A549 (cell line): ENCODE measurements around the gene KIAA1671. TPM values are rescaled to one million over a fixed set of nuclear protein-coding genes. Genes with fewer than 3 reads are reported as not detected.

Experiments
- ATAC-seq, 2 experiments: fragments of 200-7000 bp in 1 of 2; fragments of >200 bp in 1 of 2; cut with Nextera tagmentation in 1 of 2; cut with Tn5 transposase in 1 of 2; 3 replicates each; pipeline versions ENCODE4 v1.8.0 to v1.9.1; 2018 to 2020; ENCODE audit warnings: mild to moderate bottlenecking in 1 of 2, moderate library complexity in 1 of 2
- CTCF ChIA-PET: fragments of 300-600 bp; sonication (Branson Sonifier 250); formaldehyde crosslinking; extraction: SDS; loops from one replicate; lab custom pipeline; 2021; ENCODE audit warnings: antibody characterized with exemption, inconsistent platforms; lab: Yijun Ruan, JAX
- POLR2A ChIA-PET: fragments of 350-600 bp; formaldehyde crosslinking; extraction: SDS; loops from one replicate; lab custom pipeline; 2021; ENCODE audit warnings: antibody characterized with exemption, inconsistent platforms; lab: Yijun Ruan, JAX
- DNase-seq, 2 experiments: peaks; one replicate each; pipeline versions ENCODE4 v3.0.0 to v3.0.0-alpha.2; 2011 to 2016; ENCODE audit warnings: low read depth in 1 of 2, low spot score in 1 of 2
- FAIRE-seq: peaks from 2 replicates; lab custom pipeline; 2011; peaks lifted over from hg19 to GRCh38; lab: Jason Lieb, UNC
- H3K27ac ChIP-seq, 2 experiments: fragments of >200 bp; sonication (Bioruptor Twin); formaldehyde crosslinking; 3 replicates each; pipeline ENCODE4 v1.5.1; 2016 to 2017
- H3K4me1 ChIP-seq: fragments of >200 bp; sonication (Bioruptor Twin); formaldehyde crosslinking; 3 replicates; pipeline ENCODE4 v1.6.1; 2016
- H3K4me2 ChIP-seq: fragments of >200 bp; sonication (Bioruptor Twin); formaldehyde crosslinking; 3 replicates; pipeline ENCODE4 v1.6.1; 2016
- H3K4me3 ChIP-seq: fragments of >200 bp; sonication (Bioruptor Twin); formaldehyde crosslinking; 3 replicates; pipeline ENCODE4 v1.5.1; 2016
- H3K9me3 ChIP-seq: fragments of >200 bp; sonication (Bioruptor Twin); formaldehyde crosslinking; 3 replicates; pipeline ENCODE4 v1.6.1; 2016
- ATOH8 ChIP-seq: fragments of 250-450 bp; sonication (Bioruptor Pico); IDR thresholded peaks from 2 replicates; pipeline ENCODE4 v1.5.0; 2020; ENCODE audit warnings: low read depth, mild to moderate bottlenecking, moderate library complexity
- BCL3 ChIP-seq: fragments of >200 bp; sonication (Bioruptor Twin); formaldehyde crosslinking; IDR thresholded peaks from 3 replicates; pipeline ENCODE4 v1.6.1; 2016
- CHD2 ChIP-seq: fragments of 150-350 bp; IDR thresholded peaks from 2 replicates; pipeline ENCODE4 v1.6.1; 2014; ENCODE audit warnings: low read length; ENCODE audit not compliant: partially characterized antibody
- E2F6 ChIP-seq: IDR thresholded peaks from 2 replicates; pipeline ENCODE4 v1.6.1; 2012; ENCODE audit warnings: low read depth, borderline replicate concordance
- EHMT2 ChIP-seq: fragments of 200-600 bp; sonication (generic); IDR thresholded peaks from 2 replicates; pipeline ENCODE4 v1.6.1; 2016; ENCODE audit warnings: antibody characterized with exemption, low read depth, mild to moderate bottlenecking, moderate library complexity
- EP300 ChIP-seq, 2 experiments: fragments of >200 bp; sonication (Bioruptor Twin); formaldehyde crosslinking; IDR thresholded peaks; 2 replicates in 1 of 2; 3 replicates in 1 of 2; pipeline ENCODE4 v1.6.1; 2016 to 2017
- ESRRA ChIP-seq: fragments of 150-350 bp; IDR thresholded peaks from 2 replicates; pipeline ENCODE4 v1.6.1; 2014; ENCODE audit warnings: mild to moderate bottlenecking, low read length, borderline replicate concordance
- FOSB ChIP-seq: fragments of 250-450 bp; sonication (Bioruptor Pico); IDR thresholded peaks from 2 replicates; pipeline ENCODE4 v1.5.0; 2020; ENCODE audit warnings: mild to moderate bottlenecking, moderate library complexity
- FOXS1 ChIP-seq: fragments of 250-450 bp; sonication (Bioruptor Pico); IDR thresholded peaks from 2 replicates; pipeline ENCODE4 v1.5.0; 2020; ENCODE audit warnings: mild to moderate bottlenecking, moderate library complexity
- GATA3 ChIP-seq: IDR thresholded peaks from 2 replicates; pipeline ENCODE4 v1.6.1; 2012; ENCODE audit warnings: borderline replicate concordance
- HES2 ChIP-seq: fragments of >200 bp; sonication (Bioruptor Twin); formaldehyde crosslinking; IDR thresholded peaks from 2 replicates; pipeline ENCODE4 v1.6.1; 2016
- HEYL ChIP-seq: fragments of 250-450 bp; sonication (Bioruptor Pico); IDR thresholded peaks from 2 replicates; pipeline ENCODE4 v1.8.0; 2021; ENCODE audit warnings: mild to moderate bottlenecking, moderate library complexity
- HOXA7 ChIP-seq: fragments of 250-450 bp; sonication (Bioruptor Pico); IDR thresholded peaks from 2 replicates; pipeline ENCODE4 v1.5.0; 2020; ENCODE audit warnings: mild to moderate bottlenecking, moderate library complexity
- KDM5A ChIP-seq: fragments of 200-600 bp; sonication (generic); IDR thresholded peaks from 2 replicates; pipeline ENCODE4 v1.6.1; 2016; ENCODE audit warnings: antibody characterized with exemption, mild to moderate bottlenecking
- MAZ ChIP-seq: fragments of 150-350 bp; IDR thresholded peaks from 2 replicates; pipeline ENCODE4 v1.6.1; 2014; ENCODE audit warnings: antibody characterized with exemption, low read depth, low read length, borderline replicate concordance
- NFE2L2 ChIP-seq: fragments of 150-350 bp; conservative IDR thresholded peaks from 2 replicates; pipeline ENCODE4 v1.6.1; 2014; ENCODE audit warnings: low read length
- NPAS2 ChIP-seq: fragments of 250-450 bp; sonication (Bioruptor Pico); IDR thresholded peaks from 2 replicates; pipeline ENCODE4 v1.8.0; 2022; ENCODE audit warnings: mild to moderate bottlenecking, moderate library complexity, borderline replicate concordance
- PHF8 ChIP-seq: fragments of 200-600 bp; sonication (generic); IDR thresholded peaks from 2 replicates; pipeline ENCODE4 v1.6.1; 2016; ENCODE audit warnings: low read depth, mild to moderate bottlenecking, antibody characterized with exemption, moderate library complexity, borderline replicate concordance
- POLR2AphosphoS2 ChIP-seq: conservative IDR thresholded peaks from 2 replicates; pipeline ENCODE4 v1.6.1; 2012; ENCODE audit warnings: low read length, improper control_type of control experiment, inconsistent platforms
- RARB ChIP-seq: fragments of 250-450 bp; sonication (Bioruptor Pico); IDR thresholded peaks from 2 replicates; pipeline ENCODE4 v1.8.0; 2021; ENCODE audit warnings: mild to moderate bottlenecking, moderate library complexity
- RFX5 ChIP-seq: fragments of 450-650 bp; IDR thresholded peaks from 2 replicates; pipeline ENCODE4 v1.7.1; 2014; ENCODE audit warnings: antibody characterized with exemption, mild to moderate bottlenecking, moderate library complexity
- RNF2 ChIP-seq: fragments of 200-600 bp; sonication (generic); IDR thresholded peaks from 2 replicates; pipeline ENCODE4 v1.6.1; 2016; ENCODE audit warnings: low read depth, mild to moderate bottlenecking, antibody characterized with exemption, moderate library complexity, borderline replicate concordance
- SREBF2 ChIP-seq: fragments of 450-650 bp; IDR thresholded peaks from 2 replicates; pipeline ENCODE4 v1.6.1; 2014; ENCODE audit warnings: mild to moderate bottlenecking, moderate library complexity
- TP53 ChIP-seq: fragments of 250-450 bp; sonication (Bioruptor Pico); IDR thresholded peaks from 2 replicates; pipeline ENCODE4 v1.5.0; 2021; ENCODE audit warnings: mild to moderate bottlenecking, moderate library complexity
- ZC3H11A ChIP-seq: fragments of 450-650 bp; IDR thresholded peaks from 2 replicates; pipeline ENCODE4 v1.6.1; 2014; ENCODE audit warnings: antibody characterized with exemption, mild to moderate bottlenecking
- ZFP36 ChIP-seq: fragments of 450-650 bp; IDR thresholded peaks from 2 replicates; pipeline ENCODE4 v1.6.1; 2014; ENCODE audit warnings: borderline replicate concordance; ENCODE audit not compliant: partially characterized antibody
- ZNF302 ChIP-seq: fragments of 250-450 bp; sonication (Bioruptor Pico); IDR thresholded peaks from 2 replicates; pipeline ENCODE4 v1.9.0; 2021; ENCODE audit warnings: inconsistent platforms, mild to moderate bottlenecking, moderate library complexity
- ZSCAN20 ChIP-seq: fragments of 250-450 bp; sonication (Bioruptor Pico); IDR thresholded peaks from 2 replicates; pipeline ENCODE4 v1.8.0; 2022; ENCODE audit warnings: mild to moderate bottlenecking, moderate library complexity
- WGBS: methylation state at CpG from one replicate; pipeline ENCODE4 v1.1.6; 2017; ENCODE audit errors: missing lambda C conversion rate; 5-methylcytosine and 5-hydroxymethylcytosine counted together
- polyA plus RNA-seq, 4 experiments: library from polyadenylated mRNA; depleted of rRNA in 3 of 4; stranded (reverse); fragments of >200 nt; fragmentation: RNase III in 1 of 4; extraction: RNeasy Plus Mini Kit Qiagen cat#74134 plus additional on column Dnase treatment in 1 of 4; gene quantifications; 2 replicates in 3 of 4; 3 replicates in 1 of 4; pipeline ENCODE4 v1.2.3, GENCODE V29; 2011 to 2017
- TF ChIP-seq, protein P1 (sequence below): IDR thresholded peaks from 2 replicates; pipeline ENCODE4 v1.6.1; 2012

KIAA1671 gene
- polyA plus RNA-seq, 2 of the 4 experiments (the other 2 are of a cell fraction): 5.3 to 7.9 TPM

- no peak overlapping the region for H3K4me3 ChIP-seq
- TF ChIP-seq FOSB (CRISPR knock-in tag) (no peak), RFX5 (no peak), GATA3 (no peak), FOXS1 (CRISPR knock-in tag) (no peak), MAZ (no peak), NPAS2 (CRISPR knock-in tag) (no peak), EHMT2 (no peak), E2F6 (no peak), RNF2 (no peak), NFE2L2 (no peak), HES2 (no peak), ZNF302 (CRISPR knock-in tag) (no peak), ZSCAN20 (no peak), HOXA7 (CRISPR knock-in tag) (no peak), EP300 (IDR thresholded peaks at IDR 0.05) (no peak)
- TF ChIP-seq, protein P1, sequence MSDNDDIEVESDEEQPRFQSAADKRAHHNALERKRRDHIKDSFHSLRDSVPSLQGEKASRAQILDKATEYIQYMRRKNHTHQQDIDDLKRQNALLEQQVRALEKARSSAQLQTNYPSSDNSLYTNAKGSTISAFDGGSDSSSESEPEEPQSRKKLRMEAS: no peak
- ATAC-seq (no peak), FAIRE-seq (no peak), DNase-seq (no peak)
- 79% methylated on average over 6 of the region's 7 CpGs for WGBS
- no peaks in the 10 kb centered on the region for H3K9me3 ChIP-seq
- H3K4me2 ChIP-seq: no peak overlapping the region
- CTCF ChIA-PET: no interaction called here
- H3K27ac ChIP-seq: no peak overlapping the region
- POLR2A ChIA-PET: no interaction called here
- no peaks in the 10 kb centered on the region for H3K4me1 ChIP-seq
These were observed 143.4 kb downstream of the KIAA1671 start for GRCh38 chr22:25095869-25096268.

DNA sequence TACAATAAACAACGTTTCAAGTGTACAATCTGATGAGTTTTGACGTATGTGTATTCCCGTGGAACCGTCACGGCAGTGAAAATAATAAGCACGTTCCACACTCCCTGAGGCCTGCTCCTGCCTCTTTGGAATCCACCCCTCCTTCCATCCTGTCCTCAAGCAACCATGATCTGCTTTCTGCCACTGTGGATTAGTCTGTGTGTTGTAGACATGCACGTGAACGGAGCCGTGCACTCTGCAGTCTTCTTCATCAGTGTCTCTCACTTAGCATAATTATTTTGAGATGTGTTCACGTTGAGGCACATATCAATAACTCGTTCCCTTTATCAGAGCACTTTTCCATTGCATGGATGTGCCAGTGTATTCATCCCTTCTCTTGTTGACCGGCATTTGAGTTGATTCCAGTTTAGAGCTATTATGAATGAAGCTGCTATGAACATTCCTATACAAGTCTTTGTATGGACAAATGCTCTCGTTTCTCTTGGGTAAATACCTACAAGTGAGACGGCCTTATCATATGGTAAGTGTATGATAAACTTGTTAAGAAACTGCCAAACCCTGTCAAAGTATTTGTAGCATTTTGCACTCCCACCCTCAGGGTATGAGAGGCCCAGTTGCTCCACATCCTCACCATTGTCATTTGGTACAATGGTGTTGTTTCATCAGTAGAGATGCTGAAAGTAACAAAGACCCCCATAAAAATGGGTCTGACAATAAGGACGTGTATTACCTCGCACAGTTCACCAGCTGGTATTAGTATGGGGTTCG is 144.3 kb downstream of the KIAA1671 start:
- DNase-seq (no peak), ATAC-seq (no peak), FAIRE-seq (no peak)
- WGBS: 81% methylated on average over 17 of the region's 17 CpGs
- Histone ChIP-seq H3K4me3 (no peak overlapping the region), H3K27ac (no peak overlapping the region), H3K4me2 (no peak overlapping the region), H3K9me3 (no peaks in the 10 kb centered on the region), H3K4me1 (no peaks in the 10 kb centered on the region)
- TF ChIP-seq FOSB (CRISPR knock-in tag): no peak
- no peak for TF ChIP-seq SREBF2
- no peak for TF ChIP-seq RARB (CRISPR knock-in tag)
- TF ChIP-seq TP53 (CRISPR knock-in tag): no peak
- no peak for TF ChIP-seq POLR2AphosphoS2
- TF ChIP-seq GATA3: no peak
- TF ChIP-seq RFX5: no peak
- no peak for TF ChIP-seq ZFP36
- no peak for TF ChIP-seq HOXA7 (CRISPR knock-in tag)
- no peak for TF ChIP-seq MAZ
- TF ChIP-seq KDM5A: no peak
- no peak for TF ChIP-seq BCL3
- TF ChIP-seq HEYL: no peak
- TF ChIP-seq NPAS2 (CRISPR knock-in tag): no peak
- no peak for TF ChIP-seq ZC3H11A
- TF ChIP-seq PHF8: no peak
- no peak for TF ChIP-seq ATOH8 (CRISPR knock-in tag)
- no peak for TF ChIP-seq ESRRA
- TF ChIP-seq CHD2: no peak
- POLR2A ChIA-PET: no interaction called here
- CTCF ChIA-PET: interaction anchor here (0.7 kb wide), 1 partner anchor 14 kb away, joined by 3 read pairs; no protein-coding TSS in a partner anchor
